CMK (cell line): Measurements from ENCODE around the gene LAPTM5.
A peak's percentile ranks its signal among the peaks of the same experiment; 100 is the strongest.

ENCODE experiments used
- DNase-seq: peaks from one replicate; pipeline ENCODE4 v3.0.0-alpha.2; 2010; ENCODE audit warnings: low read depth

The LAPTM5 gene

GRCh38 chr1:30786264-30786991 lies 28.9 kb upstream of the LAPTM5 start:
- no peak for DNase-seq

DNA sequence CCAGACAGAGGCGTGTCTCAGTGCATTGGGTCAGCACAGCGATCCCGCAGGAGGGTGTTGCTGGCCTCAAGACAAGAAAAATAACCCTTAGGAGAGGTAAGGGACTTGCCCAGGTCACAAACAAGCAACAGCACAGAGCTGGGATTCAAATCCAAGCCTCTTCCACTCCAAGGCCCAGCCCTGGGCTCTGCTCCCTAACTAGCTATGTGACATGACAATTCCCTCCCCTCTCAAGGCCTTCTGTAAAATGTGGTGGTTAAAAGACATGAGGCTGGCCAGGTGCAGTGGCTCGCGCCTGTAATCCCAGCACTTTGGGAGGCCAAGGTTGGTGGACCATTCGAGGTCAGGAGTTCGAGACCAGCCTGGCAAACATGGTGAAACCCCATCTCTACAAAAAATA lies 28.1 kb upstream of the LAPTM5 start:
- no peak for DNase-seq

DNA sequence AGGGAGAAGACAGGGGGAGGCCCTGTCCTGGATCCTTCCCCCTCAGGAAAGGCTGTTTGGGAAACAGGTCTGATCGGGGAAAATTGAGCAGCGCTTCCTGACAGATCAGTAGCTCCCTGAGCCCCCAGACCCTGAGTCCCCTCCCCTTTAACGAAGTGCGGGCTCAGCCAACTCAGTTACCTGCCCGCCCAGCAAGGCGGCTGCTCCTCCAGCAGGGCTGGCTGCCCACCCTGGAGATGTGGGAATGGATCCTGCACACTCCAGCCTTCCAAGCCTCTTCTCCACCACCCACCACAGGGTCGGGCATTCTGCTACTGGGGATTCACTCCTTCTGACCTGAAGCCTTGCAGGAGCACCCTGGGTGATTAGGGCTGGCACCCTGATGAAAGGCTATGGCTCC lies 27.6 kb upstream of the LAPTM5 start:
- no peak for DNase-seq

DNA sequence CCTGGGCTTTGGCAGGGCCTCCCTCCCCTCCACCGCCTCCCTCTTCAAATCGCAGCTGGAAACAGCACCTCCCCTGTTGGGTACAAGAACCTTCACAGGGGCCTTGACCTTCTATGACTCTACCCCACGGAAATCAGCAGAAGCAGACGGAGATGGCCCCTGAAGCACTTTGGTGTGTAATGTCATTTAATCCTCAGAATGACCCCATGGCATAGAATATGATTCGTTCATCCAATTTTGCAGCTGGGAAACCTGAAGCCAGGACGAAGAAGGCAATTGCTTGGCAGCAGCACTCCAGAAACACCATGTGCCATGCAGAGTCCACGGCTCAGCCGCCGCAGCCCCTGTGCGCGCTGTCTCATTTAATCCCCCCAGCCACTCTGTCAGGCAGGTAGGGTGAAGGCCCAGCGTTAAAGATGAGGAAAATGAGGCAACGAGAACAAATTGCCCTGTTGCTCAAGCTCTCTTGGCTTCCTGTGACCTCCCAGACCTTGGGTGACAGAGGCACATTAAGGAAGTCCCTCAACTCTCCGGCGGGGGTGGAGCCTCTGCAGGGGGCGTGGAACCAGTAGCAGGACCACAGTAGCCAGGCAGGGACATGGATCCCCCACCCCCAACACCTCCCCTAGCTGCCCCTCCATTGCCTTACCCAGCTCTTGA lies 25.8 kb upstream of the LAPTM5 start:
- DNase-seq, result no peak

DNA sequence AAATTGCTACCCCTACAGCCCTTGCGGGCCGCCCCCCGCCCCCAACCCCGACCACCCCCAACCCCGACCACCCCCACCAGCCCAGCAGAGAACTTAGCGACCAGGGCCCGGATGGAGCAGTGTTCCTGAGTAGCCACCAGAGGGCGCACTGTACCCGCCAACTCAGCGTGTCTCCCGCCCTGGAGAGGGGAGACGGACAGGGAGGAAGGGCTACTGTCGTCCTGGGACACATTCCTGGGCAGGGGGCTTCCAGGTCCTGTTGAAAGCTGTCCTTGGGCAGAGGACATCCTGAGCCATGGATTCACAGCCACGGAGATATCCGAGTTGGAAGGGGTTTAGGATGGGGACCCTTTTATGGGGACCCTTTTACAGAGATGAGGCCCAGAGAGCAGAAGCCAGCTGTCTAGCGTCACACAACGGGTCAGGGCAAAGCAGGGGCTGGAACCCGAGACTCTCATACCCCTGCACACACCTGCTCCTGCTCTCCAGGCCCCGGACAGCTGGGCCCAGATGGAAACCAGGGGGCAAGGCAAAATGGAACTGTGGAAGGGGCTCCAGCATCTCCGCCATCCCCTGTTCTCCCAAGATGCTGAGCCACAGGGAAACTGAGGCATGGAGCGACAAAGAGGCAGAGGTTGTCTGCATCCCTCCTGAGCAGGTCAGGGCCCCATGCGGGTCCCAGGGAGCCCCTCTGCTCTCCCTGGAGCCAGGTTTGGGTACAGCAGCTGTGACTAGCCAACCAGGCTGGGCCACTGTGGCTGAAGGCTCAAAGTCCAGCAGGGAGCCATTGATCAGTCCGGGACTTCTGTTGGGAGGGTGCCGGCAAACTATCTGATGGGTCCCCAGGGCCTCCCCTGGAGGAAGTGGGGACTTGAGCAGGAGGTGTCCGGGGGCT lies 25.0 kb upstream of the LAPTM5 start:
- no peak for DNase-seq

DNA sequence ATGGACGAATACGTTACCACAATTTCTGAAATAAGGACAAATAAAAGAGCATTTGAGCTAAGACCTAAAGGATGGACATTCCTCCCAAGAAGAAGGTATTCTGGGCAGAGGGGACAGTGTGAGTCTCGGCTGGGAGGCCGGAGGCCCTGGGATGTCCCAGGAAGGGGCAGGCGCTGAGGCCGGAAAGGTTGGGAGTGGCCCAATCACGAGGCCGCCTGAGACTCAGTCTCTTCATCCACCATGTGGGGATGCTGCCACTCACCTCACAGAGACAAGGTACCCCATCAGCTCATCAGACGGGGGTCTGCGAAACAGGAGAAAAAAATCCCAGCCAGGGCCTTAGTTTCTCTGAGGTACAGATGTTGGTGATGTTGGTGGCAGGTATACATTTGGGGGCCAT lies 24.3 kb upstream of the LAPTM5 start:
- DNase-seq, result no peak

GRCh38 chr1:30780409-30780808 lies 22.8 kb upstream of the LAPTM5 start:
- DNase-seq, result no peak

DNA sequence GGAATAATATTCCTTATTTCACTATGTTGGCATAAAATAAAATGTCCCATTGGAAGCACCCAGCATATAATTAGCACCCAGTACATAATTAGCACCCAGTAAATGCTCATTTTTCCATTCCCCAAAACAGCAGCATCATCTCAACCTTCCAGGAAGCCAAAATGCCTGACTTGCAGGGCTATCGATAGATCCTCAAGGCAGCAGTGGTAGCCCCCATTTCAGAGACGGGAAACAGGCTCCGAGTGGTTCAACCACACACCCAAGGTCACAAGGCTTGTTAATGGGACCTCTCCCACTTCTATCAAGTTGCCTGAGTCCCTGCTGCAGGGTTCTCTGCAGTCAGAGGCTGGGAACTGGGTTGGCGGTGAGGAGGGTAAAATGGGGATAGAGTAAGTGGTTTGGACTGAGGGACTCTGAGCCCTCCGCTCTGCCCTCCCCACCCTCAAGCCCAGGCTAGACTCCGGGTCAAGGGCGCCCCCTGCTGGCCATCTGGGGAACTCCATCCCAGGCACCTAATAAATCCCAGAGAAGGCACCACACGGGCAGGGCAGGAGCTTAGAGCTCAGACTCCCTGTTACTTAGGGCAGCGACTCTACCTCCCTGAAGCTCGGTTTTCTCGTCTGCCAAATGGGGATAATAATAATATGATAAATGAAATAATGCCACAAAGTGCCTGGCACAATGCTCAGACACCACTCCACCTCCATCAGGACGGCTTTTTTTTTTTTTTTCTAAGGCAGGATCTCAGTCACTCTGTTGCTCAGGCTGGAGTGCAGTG lies 21.9 kb upstream of the LAPTM5 start:
- peak; percentile 82 for DNase-seq

DNA sequence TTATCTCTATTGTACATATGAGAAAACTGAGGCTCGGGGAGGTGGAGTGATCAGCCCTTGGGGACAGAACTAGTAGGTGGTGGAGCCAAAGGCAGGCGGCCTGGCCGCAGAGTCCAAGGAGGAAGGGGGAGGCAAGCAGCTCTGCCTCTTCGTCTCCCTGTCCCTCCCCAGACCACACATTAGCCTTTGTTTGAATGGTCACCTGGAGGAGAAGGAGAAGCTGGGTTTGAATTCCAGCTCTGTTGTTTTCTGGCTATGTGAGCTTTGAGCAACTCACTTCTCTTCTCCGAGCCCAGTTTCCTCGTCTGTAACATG lies 21.4 kb upstream of the LAPTM5 start:
- DNase-seq, result no peak

DNA sequence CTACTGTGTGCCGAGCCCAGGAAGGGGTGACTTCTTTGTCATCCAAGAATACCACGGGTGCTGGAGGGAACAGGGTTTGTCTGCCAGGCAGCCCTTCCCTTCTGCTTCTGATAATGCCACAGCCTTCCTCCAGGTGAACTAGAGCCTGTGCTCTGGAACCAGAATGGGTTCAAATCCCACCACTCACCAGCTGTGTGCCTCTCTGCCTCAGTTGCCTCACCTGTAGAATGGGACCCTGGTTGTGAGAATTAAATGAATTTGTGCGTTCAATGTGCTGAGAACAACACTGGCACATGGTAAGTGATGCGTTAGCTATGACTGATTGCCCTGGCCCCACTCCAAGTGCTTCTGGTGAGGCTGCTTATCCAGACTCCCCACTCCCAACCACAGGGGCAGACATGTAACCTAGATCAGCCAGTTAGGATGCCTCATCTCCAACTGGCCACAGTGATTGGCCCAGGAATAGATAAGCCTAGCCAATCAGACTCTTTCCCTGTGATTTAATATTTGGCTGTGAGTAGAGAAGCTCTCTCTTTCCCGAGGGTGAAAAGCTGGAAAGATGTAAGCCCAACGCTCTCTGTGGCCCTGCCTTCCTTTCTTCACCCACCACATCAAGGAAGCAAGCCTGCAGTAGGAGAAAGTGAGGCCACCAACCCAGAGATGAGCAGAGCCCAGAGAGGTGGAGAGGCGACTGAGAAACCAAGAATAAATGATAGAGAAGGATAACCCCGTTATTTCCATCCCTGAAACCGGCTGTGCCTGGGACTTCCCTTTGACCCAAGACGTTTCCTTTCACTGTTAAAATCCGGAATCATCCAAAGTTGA lies 20.8 kb upstream of the LAPTM5 start:
- DNase-seq, result peak; percentile 93

GRCh38 chr1:30777904-30778153 lies 20.3 kb upstream of the LAPTM5 start:
- no peak for DNase-seq

GRCh38 chr1:30777060-30777903 lies 19.7 kb upstream of the LAPTM5 start:
- DNase-seq, result no peak

GRCh38 chr1:30776097-30777059 lies 18.8 kb upstream of the LAPTM5 start:
- no peak for DNase-seq

DNA sequence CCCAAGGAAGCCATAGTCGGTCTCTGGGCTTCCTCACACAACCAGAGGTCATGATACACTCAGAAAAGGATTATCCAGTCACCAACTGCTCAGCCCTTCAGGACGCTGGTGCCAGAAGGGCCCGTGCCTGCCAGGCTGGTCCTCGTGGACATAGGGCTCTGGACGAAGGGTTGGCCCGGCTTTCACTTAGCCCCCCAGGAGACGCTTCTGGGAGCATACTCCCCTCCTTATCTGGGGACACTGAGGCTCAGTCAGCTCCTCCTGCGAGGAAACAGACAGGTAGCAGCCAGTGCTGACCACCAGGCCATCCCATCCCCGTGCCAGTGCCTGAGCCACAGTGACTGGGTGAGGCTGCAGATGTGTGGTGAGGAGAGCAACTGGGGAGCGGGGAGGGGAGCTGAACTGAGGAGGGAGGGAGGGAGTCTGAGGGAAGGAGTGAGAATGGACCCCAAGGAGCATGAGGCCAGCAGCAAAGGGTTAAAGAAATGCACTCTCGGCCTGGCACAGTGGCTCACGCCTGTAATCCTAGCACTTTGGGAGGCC lies 17.9 kb upstream of the LAPTM5 start:
- no peak for DNase-seq

GRCh38 chr1:30774550-30775432 lies 17.2 kb upstream of the LAPTM5 start:
- no peak for DNase-seq

DNA sequence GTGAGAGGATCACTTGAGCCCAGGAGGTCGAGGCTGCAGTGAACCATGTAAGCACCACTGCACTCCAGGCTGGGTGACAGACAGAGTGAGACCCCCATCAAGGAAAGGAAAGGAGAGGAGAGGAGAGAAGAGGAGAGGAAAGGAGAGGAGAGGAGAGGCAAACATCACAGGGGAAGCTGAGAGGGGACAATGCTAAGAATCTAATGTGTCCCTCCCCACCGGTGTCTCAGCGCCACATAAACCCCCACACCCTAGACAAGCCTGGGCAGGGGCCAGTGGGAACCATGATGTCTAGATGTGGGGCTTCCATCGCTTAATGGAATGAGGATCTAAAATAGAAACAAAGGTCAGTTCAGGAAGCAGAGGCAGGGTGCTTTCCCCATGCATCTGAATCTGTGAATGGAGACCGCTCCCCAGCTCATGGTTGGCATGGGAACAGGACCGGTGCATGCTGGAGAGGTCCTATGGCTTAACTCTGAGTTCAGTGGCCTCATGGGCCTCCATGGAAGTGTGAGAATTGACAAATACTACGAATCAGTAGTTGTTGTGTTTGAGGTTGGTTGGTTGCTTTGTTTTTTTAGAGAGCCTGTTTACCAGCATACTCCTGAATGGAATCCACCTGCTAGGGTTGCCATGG lies 16.3 kb upstream of the LAPTM5 start:
- no peak for DNase-seq

DNA sequence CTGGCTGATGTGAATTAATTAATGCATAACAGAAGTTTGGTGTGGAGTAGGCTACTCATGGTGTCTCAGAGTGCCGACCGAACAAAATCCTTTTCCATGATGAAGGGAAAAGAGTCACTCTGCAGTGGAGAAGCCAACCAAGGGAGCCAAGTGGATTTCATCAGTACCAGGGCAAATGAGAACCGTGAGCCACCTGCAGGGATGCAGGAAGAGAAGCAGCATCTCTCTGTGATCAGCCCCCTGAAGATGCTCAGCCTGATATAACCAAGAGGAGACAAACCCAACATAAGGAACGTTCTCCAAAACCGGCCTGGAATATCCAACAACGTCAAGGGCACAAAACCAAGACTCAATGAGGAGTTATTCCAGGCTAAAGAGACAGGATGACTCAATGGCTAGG lies 13.4 kb upstream of the LAPTM5 start:
- no peak for DNase-seq

- DNase-seq, result no peak
Measured at GRCh38 chr1:30770150-30770549, 12.6 kb upstream of the LAPTM5 start.
